Testis (tissue), 2 donors: ENCODE results near the gene RNF187.

ENCODE experiments used
- CTCF ChIP-seq, 3 experiments: fragments of 450-650 bp in 2 of 3; fragments of 200-600 bp in 1 of 3; sonication (generic) in 1 of 3; IDR thresholded peaks; one replicate each; pipeline ENCODE4 v1.5.1; 2016 to 2019; ENCODE audit warnings: antibody characterized with exemption in 3 of 3, mild to moderate bottlenecking in 2 of 3, moderate library complexity in 1 of 3
- POLR2A ChIP-seq: fragments of 450-650 bp; IDR thresholded peaks from one replicate; pipeline ENCODE4 v1.6.1; 2017; ENCODE audit warnings: antibody characterized with exemption, mild to moderate bottlenecking, moderate library complexity

GRCh38 chr1:228486596-228487335 is 416 bp upstream of the RNF187 start:
- TF ChIP-seq POLR2A (no peak), CTCF (IDR thresholded peaks at IDR 0.05) (peak in 2 of 3 experiments; percentile 15 to 46)
